Transverse colon (tissue), 4 donors: Measurements from ENCODE around the gene CKLF.

ENCODE experiments used
- CTCF ChIP-seq, 5 experiments: fragments of 200-600 bp in 3 of 5; fragments of 450-650 bp in 2 of 5; sonication (generic) in 3 of 5; IDR thresholded peaks; 1 replicate in 2 of 5; 2 replicates in 3 of 5; pipeline ENCODE4 v1.5.1; 2016 to 2017; ENCODE audit warnings: antibody characterized with exemption in 5 of 5, inconsistent platforms in 3 of 5, mild to moderate bottlenecking in 2 of 5, moderate library complexity in 1 of 5
- POLR2A ChIP-seq: fragments of 450-650 bp; IDR thresholded peaks from one replicate; pipeline ENCODE4 v1.6.1; 2016; ENCODE audit warnings: antibody characterized with exemption, mild to moderate bottlenecking, moderate library complexity
- POLR2AphosphoS5 ChIP-seq, 3 donors: sonication (generic); formaldehyde crosslinking; IDR thresholded peaks; one replicate each; pipeline ENCODE4 v1.6.1; 2016; ENCODE audit warnings: antibody characterized with exemption in 3 of 3

GRCh38 chr16:66592814-66593213 is 40.4 kb downstream of the CKLF start:
- TF ChIP-seq CTCF (IDR thresholded peaks at IDR 0.05) (no peak), POLR2AphosphoS5 (IDR thresholded peaks at IDR 0.05) (no peak), POLR2A (no peak)
